Activated naive CD4-positive, alpha-beta T cell treated with anti-CD3 and anti-CD28 coated beads, Interleukin-2, amount 50 U/mL, for 72 hours (primary cell): ENCODE measurements around the gene PRSS50. TPM values are rescaled to one million over a fixed set of nuclear protein-coding genes. Genes with fewer than 3 reads are reported as not detected.

ENCODE experiments used
- total RNA-seq, 2 donors: library from RNA; stranded (reverse); gene quantifications; one replicate each; pipeline ENCODE4 v1.2.3, GENCODE V29; 2022

PRSS50 gene
- total RNA-seq, 2 donors from 2014 or later = not detected

Other genes with a start within 250 kb of the PRSS50 start
- not detected for gene RTP3, start 219.9 kb downstream of the PRSS50 start, total RNA-seq
- not detected for gene LRRC2, start 151.6 kb downstream of the PRSS50 start, total RNA-seq
- not detected for gene FAM240A, start 105.3 kb downstream of the PRSS50 start, total RNA-seq
- gene ALS2CL, start 24.2 kb downstream of the PRSS50 start, total RNA-seq = 1 to 10 TPM; 2.0 to 8.1 TPM
- gene TMIE, start 16.5 kb downstream of the PRSS50 start, total RNA-seq = 1 to 10 TPM in 1 of 2 donors, under 1 TPM in 1; 0.84 to 1.0 TPM
- not detected for gene MYL3, start 145.6 kb upstream of the PRSS50 start, total RNA-seq
- gene PTH1R, start 159.9 kb upstream of the PRSS50 start, total RNA-seq = not detected